HG02610 (cell line): ENCODE data around the gene TMEM255A.

ENCODE experiments used
- ATAC-seq: cut with Tn5 transposase; IDR thresholded peaks from one replicate; pipeline ENCODE4 v1.9.1; 2021; ENCODE audit warnings: mild to moderate bottlenecking, moderate library complexity; ENCODE audit not compliant: unreplicated experiment

The TMEM255A gene

GRCh38 chrX:120271218-120271617, 40.0 kb downstream of the TMEM255A start:
- ATAC-seq: no peak

GRCh38 chrX:120270567-120270966, 40.7 kb downstream of the TMEM255A start:
- no peak for ATAC-seq

- ATAC-seq: no peak
These were observed 41.8 kb downstream of the TMEM255A start for GRCh38 chrX:120269373-120270035.

GRCh38 chrX:120264341-120264740, 46.9 kb downstream of the TMEM255A start:
- no peak for ATAC-seq

- no peak for ATAC-seq
These were observed 48.2 kb downstream of the TMEM255A start for GRCh38 chrX:120262859-120263708.

- no peak for ATAC-seq
These were observed 50.9 kb downstream of the TMEM255A start for GRCh38 chrX:120260369-120260768.

- no peak for ATAC-seq
These were observed 57.5 kb downstream of the TMEM255A start for GRCh38 chrX:120253784-120254183.

- ATAC-seq: no peak
These were observed 59.7 kb downstream of the TMEM255A start for GRCh38 chrX:120251471-120252011.

GRCh38 chrX:120250522-120251271, 60.6 kb downstream of the TMEM255A start, which contains the start of gene ZBTB33:
Gene ZBTB33 (plus strand): TSS chrX:120250812. CDS start chrX:120253416, 2,604 bp downstream.
- peak; percentile 98 for ATAC-seq

GRCh38 chrX:120244735-120245498, 66.3 kb downstream of the TMEM255A start:
- ATAC-seq: peak; percentile 77

GRCh38 chrX:120244395-120244734, 66.9 kb downstream of the TMEM255A start:
- ATAC-seq: peak; percentile 17

- ATAC-seq: no peak
These were observed 68.4 kb downstream of the TMEM255A start for GRCh38 chrX:120242813-120243212.

- no peak for ATAC-seq
These were observed 72.3 kb downstream of the TMEM255A start for GRCh38 chrX:120238933-120239332.

GRCh38 chrX:120236687-120237479, 74.4 kb downstream of the TMEM255A start:
- ATAC-seq: no peak

GRCh38 chrX:120235284-120235683, 76.0 kb downstream of the TMEM255A start:
- no peak for ATAC-seq

GRCh38 chrX:120228187-120228908, 82.9 kb downstream of the TMEM255A start:
- no peak for ATAC-seq

- ATAC-seq: no peak
These were observed 86.9 kb downstream of the TMEM255A start for GRCh38 chrX:120224388-120224787.

GRCh38 chrX:120223374-120223773, 87.9 kb downstream of the TMEM255A start:
- no peak for ATAC-seq
